Endodermal cell (in vitro differentiated cells): ENCODE results near the gene ADM5. TPM values are rescaled to one million over a fixed set of nuclear protein-coding genes. Genes with fewer than 3 reads are reported as not detected.

Source experiments
- DNase-seq: peaks from one replicate; pipeline ENCODE4 v3.0.0-alpha.2; 2017
- H3K27ac ChIP-seq: 2 replicates; pipeline ENCODE4 v1.5.1; 2013; ENCODE audit warnings: mild to moderate bottlenecking, low read depth, low read length, moderate library complexity
- H3K27me3 ChIP-seq: 2 replicates; pipeline ENCODE4 v1.6.1; 2013; ENCODE audit warnings: mild to moderate bottlenecking, low read length, moderate library complexity; ENCODE audit not compliant: insufficient read depth, control insufficient read depth, poor library complexity, severe bottlenecking
- H3K36me3 ChIP-seq: 2 replicates; pipeline ENCODE4 v1.7.0; 2013; ENCODE audit warnings: mild to moderate bottlenecking, low read length, moderate library complexity; ENCODE audit not compliant: control insufficient read depth, insufficient read depth
- H3K4me1 ChIP-seq: one replicate; pipeline ENCODE4 v1.7.0; 2013; ENCODE audit warnings: low read length; ENCODE audit not compliant: control insufficient read depth, insufficient read depth
- H3K4me3 ChIP-seq: 2 replicates; pipeline ENCODE4 v1.5.1; 2013; ENCODE audit warnings: mild to moderate bottlenecking, low read length, moderate library complexity
- H3K9ac ChIP-seq: 2 replicates; pipeline ENCODE4 v1.6.1; 2013; ENCODE audit warnings: mild to moderate bottlenecking, low read length, moderate library complexity; ENCODE audit not compliant: poor library complexity, severe bottlenecking; ENCODE audit errors: extremely low read depth
- H3K9me3 ChIP-seq: 2 replicates; pipeline ENCODE4 v1.6.1; 2013; ENCODE audit warnings: mild to moderate bottlenecking, low read length, moderate library complexity; ENCODE audit not compliant: control insufficient read depth
- H3K27ac Mint-ChIP-seq: 2 replicates; pipeline ENCODE4 v1.8.0; 2020; ENCODE audit warnings: mixed read lengths
- H3K27me3 Mint-ChIP-seq: 2 replicates; pipeline ENCODE4 v1.8.0; 2021; ENCODE audit warnings: mild to moderate bottlenecking, mixed read lengths; ENCODE audit not compliant: insufficient read depth
- H3K36me3 Mint-ChIP-seq: 2 replicates; pipeline ENCODE4 v1.8.0; 2020; ENCODE audit warnings: low read depth, mixed read lengths
- H3K4me1 Mint-ChIP-seq: 2 replicates; pipeline ENCODE4 v1.8.0; 2020; ENCODE audit warnings: mixed read lengths
- H3K4me3 Mint-ChIP-seq: 2 replicates; pipeline ENCODE4 v1.8.0; 2020; ENCODE audit warnings: mild to moderate bottlenecking, moderate library complexity, mixed read lengths
- H3K9me3 Mint-ChIP-seq: 2 replicates; pipeline ENCODE4 v1.8.0; 2020; ENCODE audit warnings: mild to moderate bottlenecking, mixed read lengths
- CTCF ChIP-seq: fragments of 200-600 bp; sonication (generic); conservative IDR thresholded peaks from 2 replicates; pipeline ENCODE4 v1.5.0; 2021; ENCODE audit warnings: antibody characterized with exemption, mild to moderate bottlenecking
- WGBS, 2 experiments: methylation state at CpG; one replicate each; pipeline versions ENCODE4 v1.1.5 to v1.1.7; 2013; ENCODE audit warnings: missing lambda C conversion rate in 2 of 2, mixed read lengths in 1 of 2; ENCODE audit not compliant: insufficient coverage in 1 of 2, insufficient read length in 1 of 2; 5-methylcytosine and 5-hydroxymethylcytosine counted together
- total RNA-seq, 2 donors: library from RNA; stranded (reverse); fragmentation: NEBNext Ultra II Directional in 1 of 2; extraction: Animal tissue kit (Norgen Biotek cat#: 25700) in 1 of 2; gene quantifications; 2 replicates in 1 of 2; 3 replicates in 1 of 2; pipeline ENCODE4 v1.2.1, GENCODE V29; 2021

ADM5 gene
- total RNA-seq, 2 donors from 2014 or later = 4.6 to 7.7 TPM

- H3K4me3 Mint-ChIP-seq = no peak overlapping the region
- no peak for TF ChIP-seq CTCF
- peaks cover 3% of the 10 kb centered on the region for H3K9me3 Mint-ChIP-seq
- H3K27me3 Mint-ChIP-seq = no peaks in the 10 kb centered on the region
- Histone ChIP-seq H3K36me3 (no peaks in the 10 kb centered on the region), H3K9me3 (no peaks in the 10 kb centered on the region), H3K9ac (no peak overlapping the region), H3K4me1 (no peaks in the 10 kb centered on the region), H3K27ac (no peak overlapping the region), H3K4me3 (no peak overlapping the region), H3K27me3 (no peaks in the 10 kb centered on the region)
- H3K36me3 Mint-ChIP-seq = peaks cover 27% of the 10 kb centered on the region
- WGBS, 2 experiments = 83 to 88% methylated on average over 5 to 7 of the region's 8 CpGs
- H3K27ac Mint-ChIP-seq = no peak overlapping the region
- no peak for DNase-seq
- H3K4me1 Mint-ChIP-seq = no peaks in the 10 kb centered on the region
Observed at GRCh38 chr19:49713236-49713845, 23.9 kb downstream of the ADM5 start.

GRCh38 chr19:49716154-49716553 lies 26.8 kb downstream of the ADM5 start:
- Mint-ChIP-seq H3K4me3 (no peak overlapping the region), H3K36me3 (peaks cover 17% of the 10 kb centered on the region), H3K4me1 (peaks cover 6% of the 10 kb centered on the region), H3K27me3 (no peaks in the 10 kb centered on the region), H3K27ac (no peak overlapping the region), H3K9me3 (peaks cover 3% of the 10 kb centered on the region)
- no peak overlapping the region for H3K4me3 ChIP-seq
- H3K9me3 ChIP-seq = no peaks in the 10 kb centered on the region
- 73 to 84% methylated on average over 2 to 3 of the region's 3 CpGs for WGBS, 2 experiments
- no peak overlapping the region for H3K9ac ChIP-seq
- H3K4me1 ChIP-seq = no peaks in the 10 kb centered on the region
- no peak for TF ChIP-seq CTCF
- H3K27me3 ChIP-seq = no peaks in the 10 kb centered on the region
- no peak overlapping the region for H3K27ac ChIP-seq
- H3K36me3 ChIP-seq = no peaks in the 10 kb centered on the region
- no peak for DNase-seq

GRCh38 chr19:49718511-49718910 lies 29.1 kb downstream of the ADM5 start:
- H3K4me1 ChIP-seq = no peaks in the 10 kb centered on the region
- H3K27ac ChIP-seq = no peak overlapping the region
- DNase-seq = no peak
- H3K4me3 ChIP-seq = no peak overlapping the region
- Mint-ChIP-seq H3K27ac (no peak overlapping the region), H3K9me3 (peaks cover 8% of the 10 kb centered on the region), H3K4me1 (peaks cover 6% of the 10 kb centered on the region), H3K4me3 (no peak overlapping the region), H3K36me3 (peaks cover 7% of the 10 kb centered on the region), H3K27me3 (peaks cover 3% of the 10 kb centered on the region)
- H3K9ac ChIP-seq = no peak overlapping the region
- H3K9me3 ChIP-seq = no peaks in the 10 kb centered on the region
- no peak for TF ChIP-seq CTCF
- WGBS, 2 experiments = 89 to 94% methylated on average over 8 of the region's 8 CpGs
- no peaks in the 10 kb centered on the region for H3K27me3 ChIP-seq
- H3K36me3 ChIP-seq = no peaks in the 10 kb centered on the region
